Subcutaneous abdominal adipose tissue (tissue), 5 donors: ENCODE measurements around the gene TBC1D8.

ENCODE experiments used
- H3K27ac ChIP-seq: one replicate; pipeline ENCODE4 v1.7.0; 2013; ENCODE audit warnings: low read depth, mild to moderate bottlenecking, inconsistent platforms, low read length, moderate library complexity
- H3K27me3 ChIP-seq, 5 donors: one replicate each; pipeline ENCODE4 v1.7.0; 2013; ENCODE audit warnings: low read length in 5 of 5, inconsistent platforms in 1 of 5; ENCODE audit not compliant: control insufficient read depth in 5 of 5, insufficient read depth in 4 of 5
- H3K36me3 ChIP-seq, 5 donors: one replicate each; pipeline ENCODE4 v1.7.0; 2013; ENCODE audit warnings: low read length in 5 of 5; ENCODE audit not compliant: control insufficient read depth in 5 of 5, insufficient read depth in 5 of 5
- H3K4me1 ChIP-seq, 5 donors: one replicate each; pipeline ENCODE4 v1.7.0; 2013; ENCODE audit warnings: low read length in 5 of 5, mild to moderate bottlenecking in 3 of 5, moderate library complexity in 1 of 5; ENCODE audit not compliant: control insufficient read depth in 5 of 5, insufficient read depth in 5 of 5
- H3K4me3 ChIP-seq, 5 donors: one replicate each; pipeline ENCODE4 v1.7.0; 2013; ENCODE audit warnings: low read length in 5 of 5, low read depth in 1 of 5
- H3K9ac ChIP-seq, 5 donors: one replicate each; pipeline ENCODE4 v1.7.0; 2013; ENCODE audit warnings: low read length in 5 of 5, mild to moderate bottlenecking in 4 of 5, moderate library complexity in 3 of 5
- H3K9me3 ChIP-seq, 5 donors: one replicate each; pipeline ENCODE4 v1.7.0; 2013; ENCODE audit warnings: low read length in 5 of 5; ENCODE audit not compliant: control insufficient read depth in 5 of 5
- donor health status: healthy.
- donor health status: healthy.
- donor health status: healthy.
- donor health status: healthy.
- donor health status: healthy.

The TBC1D8 gene

DNA sequence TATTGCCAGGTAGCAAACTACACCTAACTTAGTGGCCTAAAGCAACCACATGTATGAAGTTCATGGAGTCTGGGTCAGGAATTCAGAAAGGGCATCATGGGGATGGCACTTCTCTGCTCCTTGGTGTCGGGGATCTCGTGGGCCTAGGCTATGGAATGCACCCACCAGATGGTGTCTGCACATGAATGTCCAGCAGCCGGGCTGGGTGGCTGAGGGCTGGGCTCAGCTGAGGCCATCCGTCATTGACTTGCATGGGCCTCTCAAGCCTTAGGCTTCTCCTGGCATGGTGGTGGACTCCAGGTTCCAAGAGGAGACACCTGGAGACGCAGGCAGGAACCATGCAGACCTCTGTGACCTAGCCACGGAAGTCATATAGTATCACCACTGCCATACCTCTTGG is 175.1 kb downstream of the TBC1D8 start:
- peaks cover 0 to 16% (median 0%) of the 10 kb centered on the region in 5 donors for H3K36me3 ChIP-seq
- no peak overlapping the region for H3K27ac ChIP-seq

DNA sequence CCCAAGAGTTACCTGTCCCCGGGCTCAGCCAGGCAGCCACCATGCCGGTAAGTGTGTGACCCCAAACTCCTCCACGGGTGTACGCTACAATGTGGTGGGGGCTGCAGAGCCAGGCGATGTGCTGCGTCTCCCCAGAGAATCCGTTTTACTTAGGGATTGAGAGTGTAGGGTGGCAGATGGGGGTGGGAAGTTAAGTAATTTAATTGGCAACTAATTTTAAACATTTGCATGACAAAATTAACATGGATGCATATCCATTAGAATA is 175.7 kb downstream of the TBC1D8 start:
- H3K27me3 ChIP-seq = peaks cover 0 to 2% (median 0%) of the 10 kb centered on the region in 5 donors
- H3K9ac ChIP-seq = no peak overlapping the region
- peaks cover 0 to 19% (median 0%) of the 10 kb centered on the region in 5 donors for H3K36me3 ChIP-seq
- H3K27ac ChIP-seq = no peak overlapping the region
- no peaks in the 10 kb centered on the region for H3K4me1 ChIP-seq
- H3K9me3 ChIP-seq = no peaks in the 10 kb centered on the region
- H3K4me3 ChIP-seq = no peak overlapping the region

More for the DNA sequence above, 175.1 kb downstream of the TBC1D8 start:
- Histone ChIP-seq H3K4me3 (no peak overlapping the region), H3K9ac (no peak overlapping the region), H3K9me3 (no peaks in the 10 kb centered on the region), H3K4me1 (peaks cover 0 to 3% (median 0%) of the 10 kb centered on the region in 5 donors), H3K27me3 (peaks cover 0 to 2% (median 0%) of the 10 kb centered on the region in 5 donors)

DNA sequence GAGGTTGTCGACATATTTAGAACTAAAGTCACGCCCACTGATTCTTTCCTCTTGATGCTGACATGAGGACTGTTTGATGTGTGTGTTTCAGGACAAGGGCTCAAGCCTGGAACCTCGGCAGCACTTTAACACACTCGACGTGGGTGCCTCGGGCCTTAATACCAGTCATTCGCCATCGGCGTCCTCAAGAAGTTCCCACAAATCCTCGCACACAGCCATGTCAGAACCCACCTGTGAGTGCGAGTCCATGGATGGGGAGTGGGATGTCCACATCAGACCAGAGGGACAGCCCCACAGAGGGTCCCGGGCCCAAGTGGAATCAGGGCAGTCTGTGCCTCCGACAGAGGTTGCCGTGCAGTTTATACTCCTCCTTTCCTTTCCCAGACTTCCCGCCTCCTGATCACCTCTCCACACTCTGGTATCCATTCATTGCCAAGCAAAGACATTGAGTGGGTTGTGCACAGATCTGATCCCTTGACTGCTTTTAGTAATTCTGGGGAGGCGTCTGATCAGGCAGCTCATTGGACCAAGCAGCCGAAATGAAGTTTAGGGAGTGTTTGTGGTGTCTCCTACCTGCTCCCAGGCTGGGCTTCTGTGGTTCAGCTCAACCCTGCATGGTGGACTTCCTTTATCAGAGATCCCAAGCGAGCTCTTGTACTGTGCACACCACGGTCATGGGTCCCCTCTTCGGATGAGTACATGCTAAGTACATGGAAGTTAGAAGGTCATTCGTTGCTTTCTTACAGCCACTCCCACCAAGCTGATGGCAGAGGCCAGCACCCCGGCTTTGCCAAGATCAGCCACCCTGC is 176.3 kb downstream of the TBC1D8 start:
- H3K9ac ChIP-seq = no peak overlapping the region
- H3K27ac ChIP-seq = no peak overlapping the region
- no peak overlapping the region for H3K4me3 ChIP-seq
- no peaks in the 10 kb centered on the region for H3K9me3 ChIP-seq
- peaks cover 0 to 19% (median 0%) of the 10 kb centered on the region in 5 donors for H3K36me3 ChIP-seq
- no peaks in the 10 kb centered on the region for H3K4me1 ChIP-seq
- H3K27me3 ChIP-seq = peaks cover 0 to 2% (median 0%) of the 10 kb centered on the region in 5 donors

DNA sequence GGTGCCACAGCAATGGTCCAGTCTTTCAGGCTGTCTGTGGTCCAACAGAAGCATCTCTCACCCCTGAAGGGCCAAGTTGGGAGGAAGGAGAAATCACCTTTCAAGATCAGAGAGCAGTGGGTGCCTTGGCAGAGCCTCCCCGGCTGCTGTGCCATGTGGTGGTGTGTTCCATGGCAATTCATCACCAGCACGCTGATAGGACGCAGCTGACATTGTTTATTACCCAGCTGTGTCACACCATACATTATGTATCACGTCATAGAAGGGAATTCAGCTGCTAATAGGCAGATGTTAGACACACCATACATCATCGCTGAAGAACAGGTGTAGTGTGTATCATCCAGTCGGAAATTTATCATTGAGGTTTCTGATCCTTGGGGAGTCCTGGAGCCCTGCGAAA is 178.7 kb downstream of the TBC1D8 start:
- Histone ChIP-seq H3K9me3 (no peaks in the 10 kb centered on the region), H3K27me3 (peaks cover 0 to 2% (median 0%) of the 10 kb centered on the region in 5 donors), H3K4me3 (no peak overlapping the region), H3K4me1 (no peaks in the 10 kb centered on the region), H3K27ac (no peak overlapping the region), H3K9ac (no peak overlapping the region), H3K36me3 (peaks cover 0 to 21% (median 0%) of the 10 kb centered on the region in 5 donors)

DNA sequence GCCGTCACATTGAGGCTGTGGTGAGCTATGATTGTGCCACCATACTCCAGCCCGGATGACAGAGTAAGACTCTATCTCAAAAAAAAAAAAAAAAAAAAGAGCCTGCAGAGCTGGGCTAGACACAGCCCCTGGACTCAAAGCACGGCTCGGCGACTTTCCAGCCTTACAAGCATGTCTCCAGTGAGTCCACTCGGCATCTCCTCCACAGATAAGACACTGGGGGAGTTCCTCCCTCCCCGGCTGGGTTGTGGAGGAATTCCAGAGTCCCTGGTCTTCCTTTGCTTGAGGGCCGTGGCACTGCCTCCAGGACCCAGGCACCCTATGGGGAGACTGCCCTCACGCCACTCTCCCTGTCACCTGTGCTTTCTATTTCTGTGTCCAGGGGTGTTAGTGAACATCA is 180.0 kb downstream of the TBC1D8 start:
- H3K9ac ChIP-seq = no peak overlapping the region
- H3K36me3 ChIP-seq = peaks cover 0 to 19% (median 0%) of the 10 kb centered on the region in 5 donors
- peaks cover 0 to 2% (median 0%) of the 10 kb centered on the region in 5 donors for H3K27me3 ChIP-seq
- no peaks in the 10 kb centered on the region for H3K4me1 ChIP-seq
- no peak overlapping the region for H3K4me3 ChIP-seq
- no peak overlapping the region for H3K27ac ChIP-seq
- no peaks in the 10 kb centered on the region for H3K9me3 ChIP-seq

DNA sequence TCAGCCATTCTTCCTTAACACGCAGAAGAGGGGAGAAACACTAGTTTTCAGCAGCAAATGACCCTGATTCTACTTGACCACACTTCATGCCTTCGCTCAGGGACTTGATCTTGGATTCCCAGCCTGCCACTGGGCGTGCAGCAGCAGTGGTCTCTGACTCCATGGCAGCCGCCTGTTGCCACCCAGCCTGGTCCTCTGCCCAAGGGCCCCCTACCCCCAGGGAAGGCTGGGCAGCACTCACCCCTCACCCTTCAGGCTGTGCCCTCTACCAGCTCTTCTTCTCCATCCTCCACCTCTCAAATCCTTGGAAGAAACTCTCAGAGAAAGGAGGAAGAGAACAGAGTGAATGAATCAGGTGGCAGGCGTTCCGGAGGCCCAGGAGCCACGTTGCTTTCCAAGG is 181.2 kb downstream of the TBC1D8 start:
- H3K4me1 ChIP-seq = no peaks in the 10 kb centered on the region
- H3K27ac ChIP-seq = no peak overlapping the region
- H3K9me3 ChIP-seq = no peaks in the 10 kb centered on the region
- peaks cover 0 to 13% (median 0%) of the 10 kb centered on the region in 5 donors for H3K36me3 ChIP-seq
- no peak overlapping the region for H3K9ac ChIP-seq
- peaks cover 0 to 2% (median 0%) of the 10 kb centered on the region in 5 donors for H3K27me3 ChIP-seq
- no peak overlapping the region for H3K4me3 ChIP-seq

DNA sequence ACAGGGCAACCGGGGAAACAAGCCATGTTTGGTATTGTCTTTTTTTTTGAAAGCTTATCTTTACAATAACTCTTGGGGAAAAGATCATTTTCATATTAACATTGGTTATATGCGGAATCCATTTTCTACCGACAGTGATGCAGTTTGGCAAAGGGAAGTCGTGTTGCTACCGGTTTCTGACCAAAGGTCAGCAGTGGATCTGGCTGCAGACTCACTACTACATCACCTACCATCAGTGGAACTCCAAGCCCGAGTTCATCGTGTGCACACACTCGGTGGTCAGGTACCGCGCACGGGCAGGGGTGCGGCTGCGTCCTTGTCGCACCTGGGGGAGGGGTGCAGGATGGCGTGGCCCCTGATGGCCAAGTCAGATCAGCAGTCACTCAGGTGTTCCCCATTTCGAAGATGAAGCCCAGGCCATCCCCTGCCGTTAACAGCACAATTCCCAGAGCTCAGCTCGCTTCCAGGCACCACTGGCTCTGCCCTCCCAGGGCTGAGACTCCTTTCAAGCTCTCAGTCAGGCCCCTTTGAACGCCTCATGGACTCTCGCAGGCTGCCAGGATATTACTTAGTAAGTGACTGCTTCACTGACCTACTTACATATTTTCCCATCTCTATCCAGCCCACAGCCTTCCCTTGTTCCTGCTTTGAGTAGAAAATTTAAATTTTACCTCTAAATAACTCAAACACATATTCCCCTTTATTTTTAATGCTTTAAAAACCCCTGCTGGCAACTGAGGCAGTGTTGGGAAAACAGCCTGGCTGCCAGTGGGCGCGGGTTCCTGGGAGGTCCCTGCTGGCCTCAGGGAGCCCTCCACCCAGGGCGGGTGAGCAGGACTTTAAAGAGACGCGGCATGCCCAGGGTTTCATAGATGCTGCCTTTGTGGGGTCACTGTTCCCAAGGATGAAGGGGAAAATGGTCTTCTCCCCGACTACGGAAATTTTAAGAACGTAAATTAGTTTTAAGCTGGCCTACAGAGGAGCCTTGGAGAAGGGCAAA is 182.7 kb downstream of the TBC1D8 start:
- H3K27me3 ChIP-seq = peaks cover 0 to 2% (median 0%) of the 10 kb centered on the region in 5 donors
- no peak overlapping the region for H3K27ac ChIP-seq
- no peak overlapping the region for H3K9ac ChIP-seq
- no peak overlapping the region for H3K4me3 ChIP-seq
- H3K4me1 ChIP-seq = no peaks in the 10 kb centered on the region
- no peaks in the 10 kb centered on the region for H3K9me3 ChIP-seq
- H3K36me3 ChIP-seq = peaks cover 0 to 11% (median 0%) of the 10 kb centered on the region in 5 donors

DNA sequence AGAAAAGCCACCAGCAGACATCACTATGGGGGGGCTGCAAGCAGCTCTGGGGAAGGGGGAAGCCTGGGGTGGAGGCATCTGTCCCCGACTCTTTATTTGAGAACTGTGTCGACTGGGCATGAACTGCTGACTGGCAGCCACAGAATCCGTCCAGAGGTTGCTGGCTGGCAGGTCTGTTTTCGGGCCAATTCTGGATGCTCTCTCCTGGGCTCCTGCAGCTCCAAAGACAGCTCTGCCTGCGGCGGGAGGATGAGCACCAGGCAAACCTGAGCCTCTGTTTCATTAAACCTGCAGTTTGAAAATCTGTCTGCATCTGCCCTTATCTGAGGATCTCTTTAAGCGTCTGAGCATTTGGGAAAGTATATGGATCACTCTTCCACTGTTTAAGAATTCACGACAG is 183.5 kb downstream of the TBC1D8 start:
- no peak overlapping the region for H3K9ac ChIP-seq
- H3K27ac ChIP-seq = no peak overlapping the region
- H3K36me3 ChIP-seq = peaks cover 0 to 11% (median 0%) of the 10 kb centered on the region in 5 donors
- H3K9me3 ChIP-seq = no peaks in the 10 kb centered on the region
- peaks cover 0 to 2% (median 0%) of the 10 kb centered on the region in 5 donors for H3K27me3 ChIP-seq
- H3K4me3 ChIP-seq = no peak overlapping the region
- no peaks in the 10 kb centered on the region for H3K4me1 ChIP-seq

DNA sequence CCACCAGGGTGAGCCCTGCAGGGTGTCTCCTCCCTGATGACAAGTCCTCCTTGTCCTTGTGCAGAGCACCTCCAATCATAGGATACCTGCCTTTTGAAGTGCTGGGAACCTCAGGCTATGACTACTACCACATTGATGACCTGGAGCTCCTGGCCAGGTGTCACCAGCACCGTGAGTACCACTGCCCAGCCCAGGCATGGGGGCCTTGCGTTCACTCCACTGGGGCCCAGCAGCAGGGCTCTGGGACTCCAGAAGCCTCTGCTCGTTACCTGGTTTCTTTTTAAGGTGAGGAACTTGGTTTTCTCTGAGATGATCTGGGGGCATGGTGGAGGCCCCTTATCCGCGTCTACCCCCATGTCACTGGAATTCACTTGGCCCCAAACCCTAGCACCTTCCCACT is 185.6 kb downstream of the TBC1D8 start:
- no peaks in the 10 kb centered on the region for H3K9me3 ChIP-seq
- peaks cover 0 to 7% (median 5%) of the 10 kb centered on the region in 5 donors for H3K4me1 ChIP-seq
- no peaks in the 10 kb centered on the region for H3K27me3 ChIP-seq
- H3K9ac ChIP-seq = no peak overlapping the region
- no peak overlapping the region for H3K27ac ChIP-seq
- H3K36me3 ChIP-seq = peaks cover 0 to 10% (median 0%) of the 10 kb centered on the region in 5 donors
- no peak overlapping the region for H3K4me3 ChIP-seq
